Glutamatergic neuron (in vitro differentiated cells): Measurements from ENCODE around the gene CHD9. TPM values are rescaled to one million over a fixed set of nuclear protein-coding genes. Genes with fewer than 3 reads are reported as not detected.
"Not testable (repeated sequence)": the region's sequence is repeated elsewhere in the genome, so short reads cannot be mapped to it uniquely, and the experiment has no call there.

Experiments
- DNase-seq: peaks from one replicate; pipeline ENCODE4 v3.0.0; 2022
- H3K27ac Mint-ChIP-seq: one replicate; pipeline ENCODE4 v1.8.0; 2020; ENCODE audit warnings: mild to moderate bottlenecking, mixed read lengths, inconsistent platforms; ENCODE audit not compliant: unreplicated experiment
- H3K27me3 Mint-ChIP-seq: one replicate; pipeline ENCODE4 v1.8.0; 2020; ENCODE audit warnings: mild to moderate bottlenecking, moderate library complexity, mixed read lengths, inconsistent platforms; ENCODE audit not compliant: unreplicated experiment
- H3K36me3 Mint-ChIP-seq: one replicate; pipeline ENCODE4 v1.8.0; 2020; ENCODE audit warnings: mild to moderate bottlenecking, mixed read lengths, inconsistent platforms; ENCODE audit not compliant: unreplicated experiment
- H3K4me1 Mint-ChIP-seq: one replicate; pipeline ENCODE4 v1.8.0; 2020; ENCODE audit warnings: mild to moderate bottlenecking, low read depth, mixed read lengths, inconsistent platforms; ENCODE audit not compliant: unreplicated experiment
- H3K4me3 Mint-ChIP-seq: one replicate; pipeline ENCODE4 v1.8.0; 2020; ENCODE audit warnings: mild to moderate bottlenecking, mixed read lengths, inconsistent platforms; ENCODE audit not compliant: unreplicated experiment
- H3K9me3 Mint-ChIP-seq: one replicate; pipeline ENCODE4 v1.8.0; 2020; ENCODE audit warnings: mild to moderate bottlenecking, moderate library complexity, mixed read lengths, inconsistent platforms; ENCODE audit not compliant: unreplicated experiment
- CTCF ChIP-seq: fragments of 200-600 bp; sonication (generic); IDR thresholded peaks from one replicate; pipeline ENCODE4 v1.5.0; 2021; ENCODE audit not compliant: partially characterized antibody, unreplicated experiment
- total RNA-seq: library from RNA; stranded (reverse); fragmentation: NEBNext Ultra II Directional; extraction: Animal tissue kit (Norgen Biotek cat#: 25700); gene quantifications from one replicate; pipeline ENCODE4 v1.2.1, GENCODE V29; 2021; ENCODE audit not compliant: unreplicated experiment

The CHD9 gene
- total RNA-seq, 1 donor from 2014 or later: 120 TPM

GRCh38 chr16:53320992-53321391 is 266.2 kb downstream of the CHD9 start:
- TF ChIP-seq CTCF: no peak
- peaks cover 4% of the 10 kb centered on the region for H3K27me3 Mint-ChIP-seq
- no peak for DNase-seq
- H3K27ac Mint-ChIP-seq: no peak overlapping the region
- no peak overlapping the region for H3K4me3 Mint-ChIP-seq
- no peaks in the 10 kb centered on the region for H3K9me3 Mint-ChIP-seq
- no peaks in the 10 kb centered on the region for H3K4me1 Mint-ChIP-seq
- peaks cover 5% of the 10 kb centered on the region for H3K36me3 Mint-ChIP-seq

DNA sequence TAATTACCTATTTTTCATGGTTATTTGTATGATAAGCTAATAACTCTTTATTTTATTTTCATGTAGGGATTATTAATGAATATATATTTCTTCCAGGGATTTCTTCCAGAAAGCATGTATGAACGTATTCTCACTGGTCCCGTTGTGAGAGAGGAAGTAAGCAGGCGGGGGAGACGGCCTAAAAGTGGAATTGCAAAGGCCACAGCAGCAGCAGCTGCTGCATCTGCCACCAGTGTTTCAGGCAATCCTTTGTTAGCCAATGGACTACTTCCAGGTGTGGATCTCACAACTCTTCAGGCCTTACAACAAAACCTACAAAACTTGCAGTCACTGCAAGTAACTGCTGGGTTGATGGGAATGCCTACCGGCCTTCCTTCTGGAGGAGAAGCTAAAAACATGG is 269.1 kb downstream of the CHD9 start:
- Mint-ChIP-seq H3K4me1 (no peaks in the 10 kb centered on the region), H3K27ac (no peak overlapping the region), H3K4me3 (no peak overlapping the region), H3K9me3 (no peaks in the 10 kb centered on the region), H3K27me3 (peaks cover 4% of the 10 kb centered on the region), H3K36me3 (no peaks in the 10 kb centered on the region)
- no peak for TF ChIP-seq CTCF
- no peak for DNase-seq

DNA sequence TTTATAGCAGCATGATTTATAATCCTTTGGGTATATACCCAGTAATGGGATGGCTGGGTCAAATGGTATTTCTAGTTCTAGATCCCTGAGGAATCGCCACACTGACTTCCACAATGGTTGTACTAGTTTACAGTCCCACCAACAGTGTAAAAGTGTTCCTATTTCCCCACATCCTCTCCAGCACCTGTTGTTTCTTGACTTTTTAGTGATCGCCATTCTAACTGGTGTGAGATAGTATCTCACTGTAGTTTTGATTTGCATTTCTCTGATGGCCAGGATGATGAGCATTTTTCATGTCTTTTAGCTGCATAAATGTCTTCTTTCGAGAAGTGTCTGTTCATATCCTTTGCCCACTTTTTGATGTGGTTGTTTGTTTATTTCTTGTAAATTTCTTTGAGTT is 276.2 kb downstream of the CHD9 start:
- H3K9me3 Mint-ChIP-seq: not testable (repeated sequence)

DNA sequence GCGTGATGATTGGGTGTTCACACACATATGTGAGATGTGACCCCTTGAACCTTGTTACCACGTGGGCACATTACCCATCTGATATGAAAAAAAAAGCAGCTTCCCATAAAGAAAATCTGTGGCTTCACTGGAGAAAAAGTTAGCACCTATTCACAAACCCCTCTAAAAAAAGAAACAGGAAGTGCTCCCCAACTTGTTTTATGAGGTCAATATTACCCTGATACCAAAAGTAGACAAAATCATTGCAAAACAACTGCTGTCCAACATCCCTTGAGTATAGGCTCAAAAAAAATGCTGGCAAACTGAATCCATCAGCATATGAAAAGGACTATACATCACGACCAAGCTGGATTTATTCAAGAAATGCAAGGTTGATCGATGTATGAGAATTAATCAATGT is 279.8 kb downstream of the CHD9 start:
- Mint-ChIP-seq H3K9me3 (no peaks in the 10 kb centered on the region), H3K4me1 (no peaks in the 10 kb centered on the region), H3K27ac (no peak overlapping the region), H3K4me3 (no peak overlapping the region), H3K27me3 (no peaks in the 10 kb centered on the region), H3K36me3 (no peaks in the 10 kb centered on the region)
- no peak for DNase-seq
- TF ChIP-seq CTCF: no peak

More for the DNA sequence above, 276.2 kb downstream of the CHD9 start:
- not testable (repeated sequence) for H3K27ac Mint-ChIP-seq, H3K4me3 Mint-ChIP-seq, H3K36me3 Mint-ChIP-seq, H3K27me3 Mint-ChIP-seq, DNase-seq, H3K4me1 Mint-ChIP-seq

GRCh38 chr16:53337294-53337693 is 282.5 kb downstream of the CHD9 start:
- TF ChIP-seq CTCF: no peak
- no peak for DNase-seq
- H3K4me3 Mint-ChIP-seq: no peak overlapping the region
- H3K9me3 Mint-ChIP-seq: no peaks in the 10 kb centered on the region
- no peak overlapping the region for H3K27ac Mint-ChIP-seq
- H3K4me1 Mint-ChIP-seq: no peaks in the 10 kb centered on the region
- H3K27me3 Mint-ChIP-seq: no peaks in the 10 kb centered on the region
- H3K36me3 Mint-ChIP-seq: no peaks in the 10 kb centered on the region

- no peak for TF ChIP-seq CTCF
- H3K4me3 Mint-ChIP-seq: no peak overlapping the region
- no peak overlapping the region for H3K27ac Mint-ChIP-seq
- no peaks in the 10 kb centered on the region for H3K4me1 Mint-ChIP-seq
- H3K36me3 Mint-ChIP-seq: no peaks in the 10 kb centered on the region
- peaks cover 5% of the 10 kb centered on the region for H3K9me3 Mint-ChIP-seq
- H3K27me3 Mint-ChIP-seq: peaks cover 2% of the 10 kb centered on the region
- DNase-seq: no peak
Observed at GRCh38 chr16:53341792-53342191, 287.0 kb downstream of the CHD9 start.
